Nucleus accumbens (tissue), 56 donors: Measurements from ENCODE around the gene MLST8.

Source experiments
- DNase-seq, 56 donors: peaks; one replicate each; lab custom pipeline; 2025; lab: John Stamatoyannopoulos, UW

The MLST8 gene

DNA sequence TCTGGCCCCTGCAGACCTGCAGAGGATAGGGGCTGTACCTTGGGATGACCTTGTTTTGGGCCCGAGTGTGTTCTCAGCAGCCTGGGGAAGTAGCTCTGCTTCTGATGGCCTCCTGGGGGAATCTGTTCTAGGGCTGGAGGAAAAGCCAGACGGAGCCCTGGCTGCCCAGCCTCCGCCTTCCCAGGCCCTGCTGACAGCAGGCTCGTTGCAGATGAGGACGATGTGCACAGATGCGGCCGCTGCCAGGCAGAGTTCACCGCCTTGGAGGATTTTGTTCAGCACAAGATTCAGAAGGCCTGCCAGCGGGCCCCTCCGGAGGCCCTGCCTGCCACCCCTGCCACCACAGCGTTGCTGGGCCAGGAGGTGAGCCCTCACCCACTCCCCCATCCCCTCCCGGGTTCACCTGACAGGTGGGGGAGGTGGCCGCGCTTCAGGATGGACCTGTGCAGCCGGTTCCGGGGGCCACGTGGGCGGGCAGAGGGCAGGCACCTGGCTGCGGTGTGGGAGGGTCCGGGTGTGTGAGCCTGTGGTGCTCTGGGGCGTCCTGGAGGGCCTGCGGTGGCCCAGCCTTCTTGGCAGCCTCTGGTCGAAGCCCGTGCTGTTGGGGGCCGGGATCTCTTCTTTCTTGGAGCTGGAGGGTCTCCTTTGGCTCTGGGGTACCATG lies 23.0 kb downstream of the MLST8 start:
- no peak for DNase-seq

DNA sequence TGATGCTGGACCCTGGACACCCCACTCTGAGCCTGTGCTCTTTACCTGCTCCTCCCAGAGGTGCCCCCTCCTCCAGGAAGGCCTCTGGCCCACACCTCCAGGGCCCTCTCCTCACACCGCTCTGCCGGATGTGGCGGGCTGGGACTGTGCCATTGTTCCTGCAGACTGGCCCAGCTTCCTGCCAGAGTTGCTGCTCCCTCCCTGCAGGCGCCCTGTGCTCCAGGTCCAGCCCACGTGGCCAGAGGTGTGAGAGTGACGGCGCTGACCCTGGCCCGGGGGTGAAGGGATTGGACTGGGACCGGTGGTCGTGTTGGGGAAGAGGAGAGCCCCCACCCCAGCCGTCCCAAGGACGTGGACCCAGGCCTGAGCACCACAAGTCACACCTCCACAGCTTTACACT lies 23.8 kb downstream of the MLST8 start:
- DNase-seq, result no peak

DNA sequence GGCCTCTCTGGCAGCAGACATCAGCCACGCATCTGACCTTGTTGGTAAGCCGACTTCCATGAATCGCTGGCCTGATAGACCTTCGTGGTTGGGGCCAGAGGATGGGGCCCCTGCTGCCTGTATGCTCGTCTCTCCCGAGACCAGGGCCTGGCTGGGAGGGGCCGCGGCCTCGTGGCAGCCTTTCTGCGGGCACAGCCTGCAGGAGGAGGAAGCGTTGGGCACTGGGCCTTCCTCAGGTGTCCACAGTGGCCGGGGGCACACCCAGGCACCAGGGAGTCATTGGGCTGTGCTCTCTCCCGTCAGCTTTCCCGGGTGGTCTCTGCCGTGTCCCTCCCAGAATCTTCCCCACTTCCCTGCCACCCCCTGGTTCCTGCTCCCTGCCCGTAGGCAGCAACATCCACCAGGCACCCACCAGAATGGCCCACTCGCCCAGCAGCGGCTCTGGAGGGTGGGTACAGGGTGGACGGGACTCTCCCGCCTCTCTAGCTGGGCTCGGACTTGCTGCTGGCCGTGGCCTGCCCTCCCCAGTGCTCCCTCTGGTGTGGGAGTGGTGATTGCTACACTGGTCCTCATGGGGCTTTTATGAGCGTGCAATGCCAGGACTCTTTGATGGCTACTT lies 24.5 kb downstream of the MLST8 start:
- no peak for DNase-seq

DNA sequence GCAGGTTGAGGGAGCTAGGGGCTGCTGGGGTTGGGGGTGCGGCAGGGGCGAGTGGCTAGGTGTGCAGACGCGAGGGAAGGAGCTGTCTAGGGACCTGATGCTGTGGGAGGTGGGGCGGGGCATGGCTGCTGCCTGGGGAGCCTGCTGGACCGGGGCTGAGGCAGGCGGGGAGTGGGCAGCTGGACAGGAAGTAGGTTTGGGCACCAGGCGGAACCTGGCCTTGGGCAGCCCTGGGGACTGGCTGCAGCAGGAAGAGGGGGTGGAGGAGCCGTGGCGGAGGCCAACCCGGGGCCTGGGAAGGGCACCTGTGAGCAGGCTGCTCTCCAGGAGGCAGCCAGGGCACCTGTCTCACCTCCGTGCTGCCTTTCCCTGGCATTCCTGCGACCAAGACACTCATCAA lies 25.1 kb downstream of the MLST8 start:
- DNase-seq, result no peak

DNA sequence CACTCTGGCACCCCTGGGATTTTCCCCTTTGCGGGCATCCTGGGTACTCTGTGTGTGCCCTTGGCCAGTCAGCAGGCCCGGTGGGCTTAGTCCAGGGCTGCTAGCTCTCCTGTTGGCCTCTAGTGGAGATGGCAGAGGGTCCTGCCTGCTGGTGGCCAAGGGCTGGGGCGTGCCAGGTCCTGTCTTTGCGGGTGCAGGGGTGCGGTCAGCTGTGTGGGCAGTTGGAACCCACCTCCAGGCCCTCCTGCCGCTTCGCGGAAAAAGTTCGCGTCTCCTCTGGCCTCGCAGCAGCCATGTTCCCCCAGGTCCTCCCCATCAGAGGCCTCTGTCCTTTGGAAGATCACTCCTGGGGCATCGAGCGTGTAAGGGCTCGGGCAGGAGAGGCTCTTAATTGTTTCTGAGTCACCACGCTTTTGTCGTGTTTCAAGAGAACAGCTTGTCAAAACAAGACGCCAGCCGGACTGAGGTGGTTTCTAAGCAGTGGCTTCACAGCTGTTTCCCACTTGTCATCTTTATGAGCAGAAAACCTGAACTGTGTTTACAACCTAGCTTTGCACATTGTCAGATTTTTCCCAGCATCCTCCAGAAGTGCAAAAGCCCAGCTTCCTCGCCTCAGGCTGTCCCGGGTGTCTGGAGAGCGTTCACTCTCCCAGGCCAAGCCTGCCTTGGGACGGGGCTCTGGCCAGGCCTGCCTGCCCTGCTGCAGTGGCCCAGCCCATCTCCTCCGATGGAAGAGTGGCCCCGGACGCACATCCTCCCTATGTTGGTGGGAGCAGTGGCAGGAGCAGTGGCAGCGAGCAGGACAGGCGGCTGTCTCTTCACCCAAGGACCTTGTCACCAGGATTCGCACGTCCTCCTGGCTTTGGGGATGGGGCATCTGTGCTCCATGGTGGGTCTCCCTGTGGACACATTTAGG lies 26.0 kb downstream of the MLST8 start:
- no peak for DNase-seq

DNA sequence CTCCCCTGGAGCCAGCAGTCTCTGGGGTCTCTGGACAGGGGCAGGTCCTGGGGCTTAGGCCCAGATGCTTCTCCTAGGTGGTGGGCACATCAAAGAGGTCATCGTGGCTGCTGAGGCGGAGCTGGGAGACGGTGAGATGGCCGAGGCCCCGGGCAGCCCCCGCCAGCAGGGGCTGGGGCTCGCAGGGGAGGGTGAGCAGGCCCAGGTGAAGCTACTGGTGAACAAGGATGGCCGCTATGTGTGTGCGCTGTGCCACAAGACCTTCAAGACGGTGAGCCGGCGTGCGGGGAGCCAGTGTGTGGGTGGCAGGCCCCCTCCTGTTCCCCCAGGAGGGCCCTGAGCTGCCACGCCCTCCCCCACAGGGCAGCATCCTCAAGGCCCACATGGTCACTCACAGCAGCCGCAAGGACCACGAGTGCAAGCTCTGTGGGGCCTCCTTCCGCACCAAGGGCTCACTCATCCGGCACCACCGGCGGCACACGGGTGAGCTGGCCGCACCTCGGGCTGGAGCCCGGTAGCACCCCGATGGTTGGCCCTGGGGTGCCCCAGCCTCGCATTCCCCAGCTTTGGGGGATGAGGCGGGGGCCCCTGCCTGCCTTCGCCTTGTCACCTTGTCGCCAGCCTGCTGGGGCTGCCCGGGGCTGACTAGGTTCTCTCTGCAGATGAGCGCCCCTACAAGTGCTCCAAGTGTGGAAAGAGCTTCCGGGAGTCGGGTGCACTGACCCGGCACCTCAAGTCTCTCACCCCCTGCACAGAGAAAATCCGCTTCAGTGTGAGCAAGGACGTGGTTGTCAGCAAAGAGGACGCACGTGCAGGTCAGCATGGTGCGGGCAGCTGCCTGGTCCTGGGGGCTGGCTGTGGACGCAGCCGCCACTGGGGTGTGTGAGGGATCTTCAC lies 27.1 kb downstream of the MLST8 start:
- no peak for DNase-seq

DNA sequence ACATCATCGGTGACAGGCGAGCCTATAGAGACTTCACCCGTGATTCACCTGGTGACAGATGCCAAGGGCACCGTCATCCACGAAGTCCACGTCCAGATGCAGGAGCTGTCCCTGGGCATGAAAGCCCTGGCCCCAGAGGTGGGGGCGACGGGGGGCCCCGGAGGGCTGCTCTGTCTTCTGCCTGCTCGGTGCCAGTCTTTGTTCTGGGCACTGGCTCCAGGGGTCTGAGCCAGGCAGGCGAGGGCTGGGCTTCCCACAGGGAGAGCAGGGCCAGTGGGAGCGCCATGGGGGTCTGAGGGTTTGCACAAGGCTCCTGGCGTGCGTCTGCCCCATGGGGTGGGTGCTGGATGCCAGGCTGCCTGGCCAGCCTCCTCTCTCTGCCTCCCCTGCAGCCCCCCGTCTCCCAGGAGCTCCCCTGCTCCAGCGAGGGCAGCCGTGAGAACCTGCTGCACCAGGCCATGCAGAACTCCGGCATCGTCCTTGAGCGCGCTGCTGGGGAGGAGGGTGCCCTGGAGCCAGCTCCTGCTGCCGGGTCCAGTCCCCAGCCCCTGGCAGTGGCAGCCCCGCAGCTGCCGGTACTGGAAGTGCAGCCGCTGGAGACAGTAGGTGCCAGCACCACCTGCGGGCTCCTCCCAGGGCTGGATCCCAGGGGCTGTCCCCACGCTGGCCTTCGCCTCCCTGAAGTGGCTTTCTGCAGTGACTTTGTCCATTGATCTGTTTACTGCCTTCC lies 28.0 kb downstream of the MLST8 start:
- no peak for DNase-seq

DNA sequence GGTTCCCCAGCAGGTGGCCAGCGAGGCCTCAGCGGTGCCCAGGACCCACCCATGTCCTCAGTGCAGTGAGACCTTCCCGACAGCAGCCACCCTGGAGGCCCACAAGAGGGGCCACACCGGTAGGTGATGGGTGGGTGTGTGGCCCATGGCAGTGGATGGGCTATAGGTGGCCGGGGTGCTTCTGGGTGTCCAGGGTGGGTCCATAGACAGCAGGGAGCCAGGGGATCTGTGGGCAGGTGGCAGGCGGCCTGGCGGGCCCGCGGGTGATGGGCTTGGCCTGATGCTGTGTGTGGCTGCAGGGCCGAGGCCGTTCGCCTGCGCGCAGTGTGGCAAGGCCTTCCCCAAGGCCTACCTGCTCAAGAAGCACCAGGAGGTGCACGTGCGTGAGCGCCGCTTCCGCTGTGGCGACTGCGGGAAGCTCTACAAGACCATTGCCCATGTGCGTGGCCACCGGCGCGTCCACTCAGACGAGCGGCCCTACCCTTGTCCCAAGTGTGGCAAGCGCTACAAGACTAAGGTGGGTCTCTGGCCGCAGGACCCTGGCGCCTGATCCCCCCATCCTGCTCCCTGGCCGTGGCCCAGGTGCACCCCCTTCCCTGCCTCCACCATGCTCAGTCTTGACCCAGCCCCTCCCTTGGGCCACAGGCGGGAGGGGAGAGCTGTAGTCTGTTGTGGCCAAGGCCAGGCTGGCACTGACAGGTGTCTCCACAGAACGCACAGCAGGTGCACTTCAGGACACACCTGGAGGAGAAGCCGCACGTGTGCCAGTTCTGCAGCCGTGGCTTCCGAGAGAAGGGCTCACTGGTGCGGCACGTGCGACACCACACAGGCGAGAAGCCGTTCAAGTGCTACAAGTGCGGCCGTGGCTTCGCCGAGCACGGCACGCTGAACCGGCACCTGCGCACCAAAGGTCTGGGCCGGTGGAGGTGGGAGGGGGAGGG lies 28.9 kb downstream of the MLST8 start:
- no peak for DNase-seq

DNA sequence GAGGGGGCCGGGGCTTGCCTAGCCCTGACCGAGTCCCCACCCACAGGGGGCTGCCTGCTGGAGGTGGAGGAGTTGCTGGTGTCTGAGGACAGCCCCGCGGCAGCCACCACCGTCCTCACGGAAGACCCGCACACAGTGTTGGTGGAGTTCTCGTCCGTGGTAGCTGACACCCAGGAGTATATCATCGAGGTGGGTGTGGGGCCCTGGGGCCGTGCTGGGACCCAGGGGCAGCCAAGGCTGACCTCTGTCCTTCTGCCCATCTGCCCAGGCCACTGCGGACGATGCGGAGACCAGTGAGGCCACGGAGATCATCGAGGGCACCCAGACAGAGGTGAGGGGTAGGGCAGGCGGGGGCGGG lies 29.5 kb downstream of the MLST8 start:
- no peak for DNase-seq

DNA sequence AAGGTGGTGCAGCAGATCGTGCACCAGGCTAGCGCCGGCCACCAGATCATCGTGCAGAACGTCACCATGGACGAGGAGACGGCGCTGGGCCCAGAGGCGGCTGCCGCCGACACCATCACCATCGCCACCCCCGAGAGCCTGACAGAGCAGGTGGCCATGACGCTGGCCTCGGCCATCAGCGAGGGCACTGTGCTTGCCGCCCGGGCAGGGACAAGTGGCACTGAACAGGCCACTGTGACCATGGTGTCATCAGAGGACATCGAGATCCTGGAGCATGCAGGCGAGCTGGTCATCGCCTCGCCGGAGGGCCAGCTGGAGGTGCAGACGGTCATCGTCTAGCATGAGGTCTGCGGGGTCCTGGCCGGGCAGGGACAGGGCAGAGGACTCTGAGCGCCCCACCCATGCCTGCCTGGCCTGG lies 30.0 kb downstream of the MLST8 start:
- DNase-seq, result no peak

DNA sequence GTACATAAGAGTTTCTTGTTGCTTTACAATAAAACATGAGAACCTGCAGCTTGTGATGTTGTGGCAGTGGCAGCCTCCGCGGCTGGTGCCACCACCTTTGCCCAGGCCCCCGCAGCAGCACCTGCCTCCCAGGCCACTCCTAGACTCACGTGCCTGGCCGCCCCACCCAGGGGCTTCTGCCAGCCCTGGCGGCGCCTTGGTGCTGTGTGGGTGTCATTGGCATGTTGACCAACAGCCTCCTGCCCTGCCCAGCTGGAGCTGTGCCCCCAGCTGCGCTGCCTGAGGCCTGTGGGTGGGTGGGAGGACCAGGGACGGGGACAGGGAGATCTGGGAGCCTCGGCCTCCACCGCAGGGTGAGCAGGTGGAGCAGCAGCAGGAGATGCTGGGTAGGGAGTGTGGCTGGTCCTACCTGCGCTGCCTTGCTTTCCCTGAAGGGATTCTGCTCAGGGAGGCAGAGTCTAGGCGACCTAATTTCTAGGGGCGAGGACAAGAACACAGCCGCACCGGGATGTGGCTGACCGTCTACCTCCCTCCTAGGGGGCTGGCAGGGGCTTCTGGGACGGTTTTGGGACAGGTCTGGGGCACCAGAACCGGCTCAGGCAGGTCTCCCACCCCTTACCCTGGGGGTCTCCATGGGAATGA lies 30.6 kb downstream of the MLST8 start:
- no peak for DNase-seq

DNA sequence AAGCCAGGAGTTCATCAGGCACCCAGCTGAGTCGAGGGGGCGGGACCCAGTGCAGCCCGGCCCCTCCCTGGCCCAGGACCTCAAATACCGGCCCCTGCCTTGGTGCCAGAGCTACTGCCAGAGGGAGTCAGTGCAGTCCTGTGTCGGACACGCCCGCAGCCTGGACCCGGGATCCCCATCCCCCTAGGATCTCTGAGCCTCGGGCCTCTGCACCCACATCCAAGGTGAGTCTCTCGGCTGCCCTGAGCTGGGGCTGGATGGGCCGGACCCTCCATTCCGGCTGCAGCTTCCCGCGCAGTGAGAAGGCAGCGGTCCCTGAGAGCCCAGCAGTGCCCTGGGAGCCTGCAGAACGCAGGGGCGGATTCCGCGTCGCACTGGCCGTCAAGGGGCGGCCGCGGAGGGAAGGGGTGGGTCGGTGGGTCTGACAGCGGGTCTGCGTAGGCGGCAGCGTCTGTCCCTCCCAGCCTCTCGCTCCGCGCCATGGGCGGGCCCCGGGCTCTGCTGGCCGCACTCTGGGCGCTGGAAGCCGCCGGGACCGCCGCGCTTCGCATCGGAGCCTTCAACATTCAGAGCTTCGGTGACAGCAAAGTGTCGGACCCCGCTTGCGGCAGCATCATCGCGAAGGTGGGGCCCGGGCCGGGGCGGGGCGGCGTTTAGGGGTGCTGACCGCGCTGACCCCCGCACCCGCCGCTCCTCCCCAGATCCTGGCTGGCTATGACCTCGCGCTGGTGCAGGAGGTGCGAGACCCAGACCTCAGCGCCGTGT lies 31.3 kb downstream of the MLST8 start, which contains the start of gene DNASE1L2:
DNASE1L2 (plus strand) TSS at position 108 of the 765 bp plus-strand sequence; CDS start at position 481, 373 bp downstream.
- DNase-seq, result no peak

DNA sequence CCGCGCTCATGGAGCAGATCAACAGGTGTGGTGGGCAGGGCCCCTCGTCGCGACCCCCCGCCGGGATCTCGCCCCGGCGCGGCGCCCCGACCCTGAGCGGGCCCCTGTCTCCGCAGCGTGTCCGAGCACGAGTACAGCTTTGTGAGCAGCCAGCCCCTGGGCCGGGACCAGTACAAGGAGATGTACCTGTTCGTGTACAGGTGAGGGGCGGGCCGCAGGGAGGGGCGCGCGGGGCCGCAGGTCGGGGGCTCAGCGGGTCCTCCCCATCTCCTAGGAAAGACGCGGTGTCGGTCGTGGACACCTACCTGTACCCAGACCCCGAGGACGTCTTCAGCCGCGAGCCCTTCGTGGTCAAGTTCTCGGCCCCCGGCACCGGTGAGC lies 31.8 kb downstream of the MLST8 start:
- no peak for DNase-seq

DNA sequence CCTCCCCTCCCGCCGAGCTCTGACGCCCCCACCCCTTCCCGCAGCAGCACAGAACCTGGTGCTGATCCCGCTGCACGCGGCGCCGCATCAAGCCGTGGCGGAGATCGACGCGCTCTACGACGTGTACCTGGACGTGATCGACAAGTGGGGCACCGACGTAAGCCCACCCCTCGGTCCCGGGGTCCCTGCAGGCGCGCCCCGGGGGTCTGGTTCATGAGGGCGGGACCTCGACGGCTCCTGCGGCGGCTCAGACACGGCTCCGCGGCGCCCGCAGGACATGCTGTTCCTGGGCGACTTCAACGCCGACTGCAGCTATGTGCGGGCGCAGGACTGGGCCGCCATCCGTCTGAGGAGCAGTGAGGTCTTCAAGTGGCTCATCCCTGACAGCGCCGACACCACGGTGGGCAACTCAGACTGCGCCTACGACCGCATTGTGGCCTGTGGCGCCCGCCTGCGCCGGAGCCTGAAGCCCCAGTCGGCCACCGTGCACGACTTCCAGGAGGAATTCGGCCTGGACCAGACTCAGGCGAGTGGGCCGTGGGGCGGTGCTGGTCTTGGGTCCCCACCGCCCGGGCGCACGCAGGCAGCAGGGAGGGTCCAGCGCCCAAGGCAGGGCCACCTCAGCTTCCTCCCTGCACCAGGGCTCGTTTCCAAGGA lies 32.4 kb downstream of the MLST8 start:
- no peak for DNase-seq

DNA sequence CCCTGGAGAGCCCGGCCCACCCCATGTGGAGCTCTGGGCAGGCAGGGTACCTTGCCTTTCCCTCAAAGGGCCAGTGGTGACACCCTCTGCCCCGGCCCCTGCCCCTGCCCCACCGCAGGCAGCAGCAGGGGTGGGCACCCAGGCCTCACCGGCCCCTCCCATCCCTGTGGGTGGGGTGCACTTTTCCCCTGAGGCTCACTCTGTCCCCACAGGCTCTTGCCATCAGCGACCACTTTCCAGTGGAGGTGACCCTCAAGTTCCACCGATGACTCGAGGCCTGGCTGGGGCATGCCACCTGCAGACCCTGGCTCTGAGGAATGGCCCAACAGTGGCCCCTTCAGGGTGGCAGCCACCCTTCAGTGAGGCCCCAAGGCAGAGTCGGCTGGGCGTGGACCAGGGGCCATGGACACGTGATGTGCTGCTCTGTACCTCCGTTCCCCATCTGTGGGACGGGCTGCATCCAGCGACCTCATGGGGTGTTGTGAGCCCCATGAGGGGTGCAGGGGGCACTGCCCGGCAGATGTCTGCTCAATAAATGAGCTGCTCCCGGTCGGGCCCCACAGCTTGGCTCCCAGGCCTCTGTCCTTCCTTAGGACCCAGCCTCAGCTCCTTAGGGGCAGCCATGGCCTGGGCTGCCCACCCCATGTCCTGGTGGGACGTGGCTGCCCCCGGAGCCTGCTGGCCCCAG lies 33.0 kb downstream of the MLST8 start:
- no peak for DNase-seq
